GM18505 (cell line): Measurements from ENCODE around the gene PRDM11.
A peak's percentile ranks its signal among the peaks of the same experiment; 100 is the strongest.

Experiments
- ATAC-seq: cut with Tn5 transposase; IDR thresholded peaks from one replicate; pipeline ENCODE4 v1.9.1; 2021; ENCODE audit not compliant: unreplicated experiment
- POLR2A ChIP-seq: IDR thresholded peaks from 4 replicates; pipeline ENCODE4 v1.6.1; 2011; ENCODE audit warnings: borderline replicate concordance; ENCODE audit not compliant: insufficient read depth, insufficient read length; ENCODE audit errors: extremely low read depth

Gene PRDM11

DNA sequence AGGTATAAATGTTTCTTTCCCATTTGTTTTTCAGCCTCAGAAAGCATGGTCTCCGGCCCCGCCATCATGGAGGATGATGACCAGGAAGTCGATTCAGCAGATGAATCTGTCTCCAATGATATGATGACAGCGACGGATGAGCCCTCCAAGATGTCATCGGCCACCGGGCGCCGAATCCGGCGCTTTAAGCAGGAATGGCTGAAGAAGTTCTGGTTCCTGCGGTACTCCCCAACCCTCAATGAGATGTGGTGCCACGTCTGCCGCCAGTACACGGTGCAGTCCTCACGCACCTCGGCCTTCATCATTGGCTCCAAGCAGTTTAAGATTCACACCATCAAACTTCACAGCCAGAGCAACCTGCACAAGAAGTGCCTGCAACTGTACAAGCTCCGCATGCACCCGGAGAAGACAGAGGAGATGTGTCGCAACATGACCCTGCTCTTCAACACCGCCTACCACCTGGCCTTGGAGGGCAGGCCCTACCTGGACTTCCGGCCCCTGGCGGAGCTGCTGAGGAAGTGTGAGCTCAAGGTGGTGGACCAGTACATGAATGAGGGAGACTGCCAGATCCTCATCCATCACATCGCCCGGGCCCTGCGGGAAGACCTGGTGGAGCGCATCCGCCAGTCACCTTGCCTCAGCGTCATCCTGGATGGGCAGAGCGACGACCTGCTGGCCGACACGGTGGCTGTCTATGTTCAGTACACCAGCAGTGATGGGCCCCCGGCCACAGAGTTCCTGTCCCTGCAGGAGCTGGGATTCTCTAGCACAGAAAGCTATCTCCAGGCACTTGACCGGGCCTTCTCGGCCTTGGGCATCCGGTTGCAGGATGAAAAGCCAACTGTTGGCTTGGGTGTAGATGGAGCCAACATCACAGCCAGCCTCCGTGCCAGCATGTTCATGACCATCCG is 79.8 kb downstream of the PRDM11 start:
- no peak for TF ChIP-seq POLR2A
- ATAC-seq, result no peak

DNA sequence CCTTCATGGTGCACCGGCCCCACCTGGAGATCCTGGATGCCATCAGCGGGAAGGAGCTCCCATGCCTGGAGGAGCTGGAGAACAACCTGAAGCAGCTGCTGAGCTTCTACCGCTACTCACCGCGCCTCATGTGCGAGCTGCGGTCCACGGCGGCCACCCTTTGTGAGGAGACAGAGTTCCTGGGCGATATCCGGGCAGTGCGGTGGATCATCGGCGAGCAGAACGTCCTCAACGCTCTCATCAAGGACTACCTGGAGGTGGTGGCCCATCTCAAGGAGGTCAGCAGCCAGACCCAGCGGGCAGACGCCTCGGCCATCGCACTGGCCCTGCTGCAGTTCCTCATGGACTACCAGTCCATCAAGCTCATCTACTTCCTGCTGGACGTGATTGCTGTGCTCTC is 80.5 kb downstream of the PRDM11 start:
- TF ChIP-seq POLR2A, result no peak
- no peak for ATAC-seq

DNA sequence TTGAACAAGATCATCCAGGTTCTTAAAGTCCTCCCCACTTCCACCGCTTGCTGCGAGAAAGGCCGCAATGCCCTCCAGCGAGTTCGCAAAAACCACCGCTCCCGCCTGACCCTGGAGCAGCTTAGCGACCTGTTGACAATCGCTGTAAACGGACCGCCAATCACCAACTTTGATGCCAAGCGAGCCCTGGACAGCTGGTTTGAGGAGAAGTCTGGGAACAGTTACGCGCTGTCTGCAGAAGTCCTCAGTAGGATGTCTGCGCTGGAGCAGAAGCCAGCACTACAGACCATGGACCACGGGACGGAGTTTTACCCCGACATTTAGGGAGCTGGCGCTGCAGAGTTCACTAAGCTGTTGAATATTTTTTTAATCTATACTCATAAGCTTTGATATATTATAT is 81.4 kb downstream of the PRDM11 start:
- TF ChIP-seq POLR2A, result no peak

DNA sequence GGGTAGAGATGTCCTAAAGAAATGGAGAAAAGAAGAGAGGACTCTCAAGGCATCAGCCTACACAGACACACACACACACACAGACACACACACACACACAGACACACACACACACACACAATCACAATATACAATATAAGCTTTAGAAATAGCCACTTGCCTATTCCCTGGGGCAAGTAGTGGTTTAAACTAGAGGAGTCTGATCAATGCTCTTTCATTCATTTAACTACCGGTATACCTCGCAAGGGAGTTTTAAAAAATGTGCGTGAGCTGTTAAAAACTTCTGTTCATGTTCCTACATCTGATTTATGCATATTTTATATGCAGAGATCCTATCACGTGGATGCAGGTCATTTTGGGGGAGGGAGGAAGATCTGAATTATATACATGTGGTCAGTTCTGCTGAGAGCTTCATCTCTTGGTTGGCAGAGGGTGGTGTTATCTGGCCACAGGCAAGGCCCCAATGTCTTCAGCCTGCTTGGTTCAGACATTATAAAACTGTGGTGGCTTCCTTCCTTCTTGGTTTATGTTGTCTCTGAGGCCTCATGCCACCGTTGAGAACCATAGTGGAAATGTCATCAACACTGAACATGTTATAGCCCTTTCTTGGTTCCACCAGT is 83.1 kb downstream of the PRDM11 start:
- no peak for ATAC-seq
- no peak for TF ChIP-seq POLR2A

More for the DNA sequence above, 81.4 kb downstream of the PRDM11 start:
- no peak for ATAC-seq

DNA sequence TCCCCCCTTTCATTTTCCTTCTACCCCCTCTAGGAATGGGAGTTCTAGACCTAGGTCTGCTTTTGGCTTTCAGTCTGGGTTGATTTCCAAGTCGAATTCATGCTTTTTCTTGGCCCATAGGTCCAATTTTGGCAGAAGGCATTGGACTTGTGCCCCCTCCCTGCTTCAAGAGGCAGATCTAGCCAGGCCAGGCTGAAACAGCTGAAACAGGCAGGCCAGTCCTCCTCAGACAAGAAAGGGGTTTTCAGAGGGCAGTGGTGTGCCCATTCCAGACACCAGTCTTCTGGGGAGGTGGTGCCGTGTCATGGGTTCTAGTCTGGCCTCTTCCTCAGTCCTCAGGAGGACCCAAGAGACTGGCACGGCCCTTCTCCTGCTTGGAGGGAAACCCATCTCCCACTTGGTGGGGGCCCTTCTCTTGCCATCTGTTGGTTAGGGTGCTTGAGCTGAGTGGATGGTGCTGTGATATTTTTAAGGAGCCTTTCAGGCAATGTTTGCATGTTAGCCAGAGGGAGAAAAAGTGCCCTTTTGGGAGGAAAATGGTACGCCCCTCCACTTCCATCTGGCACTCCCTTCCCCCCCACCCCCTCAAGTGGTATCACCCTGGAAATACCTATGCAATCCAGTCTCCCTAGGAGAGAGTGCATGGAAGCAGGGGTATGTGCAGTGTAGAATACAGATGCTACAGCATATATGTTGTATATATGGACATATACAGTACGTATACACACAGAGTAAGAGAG is 86.1 kb downstream of the PRDM11 start:
- no peak for ATAC-seq
- no peak for TF ChIP-seq POLR2A

DNA sequence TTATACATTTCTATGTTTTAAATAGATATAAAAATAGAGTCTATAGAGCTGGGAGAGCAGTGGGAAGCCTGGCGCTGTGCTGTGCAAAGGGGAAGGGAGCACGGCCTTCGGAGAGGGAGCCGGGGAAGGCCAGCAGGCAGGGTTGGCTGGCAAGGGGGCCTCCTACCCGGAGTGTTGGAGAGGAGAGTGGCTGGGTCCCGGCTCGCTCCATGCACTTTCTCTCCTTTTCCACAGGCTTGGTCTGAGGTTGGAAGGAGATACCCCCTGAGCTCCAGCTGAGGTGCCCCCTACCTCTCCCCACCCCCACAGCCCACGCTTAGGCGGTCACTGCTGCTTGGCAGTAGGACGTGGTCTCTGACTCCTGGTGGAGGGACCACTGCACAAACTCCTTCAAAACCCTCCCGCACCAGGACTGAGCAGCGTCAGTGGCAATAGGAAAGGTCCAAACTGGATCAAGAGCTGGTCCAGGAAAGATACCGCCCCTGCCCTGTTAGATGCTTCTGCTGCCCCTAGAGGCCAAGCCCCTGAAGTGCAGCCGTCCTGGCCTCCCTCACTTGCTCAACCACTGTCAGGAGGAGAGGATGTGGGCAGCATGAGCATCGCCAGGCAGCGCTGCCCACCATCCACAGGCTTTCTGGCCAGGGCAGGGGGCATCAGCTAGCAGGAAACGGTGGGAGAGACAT is 86.8 kb downstream of the PRDM11 start:
- no peak for TF ChIP-seq POLR2A
- peak; percentile 75 for ATAC-seq

DNA sequence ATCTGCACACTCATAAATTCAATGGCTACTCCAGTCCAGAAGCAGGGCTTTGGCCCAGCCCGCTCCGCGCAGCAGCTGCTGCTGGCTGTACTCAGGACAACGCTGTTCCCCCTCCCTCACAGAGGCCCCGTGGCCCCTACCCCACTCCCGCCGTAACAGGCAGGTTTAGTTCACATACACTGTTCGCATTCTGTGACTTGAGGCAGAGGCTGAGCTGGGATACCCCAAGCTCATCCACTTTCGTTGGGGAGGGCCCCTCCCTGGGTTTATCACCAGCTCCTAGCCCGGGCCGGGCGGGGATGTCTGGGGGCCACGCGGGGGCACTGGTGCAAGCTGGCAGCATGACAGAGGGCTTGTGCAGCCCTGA is 87.3 kb downstream of the PRDM11 start:
- ATAC-seq, result no peak
- no peak for TF ChIP-seq POLR2A

DNA sequence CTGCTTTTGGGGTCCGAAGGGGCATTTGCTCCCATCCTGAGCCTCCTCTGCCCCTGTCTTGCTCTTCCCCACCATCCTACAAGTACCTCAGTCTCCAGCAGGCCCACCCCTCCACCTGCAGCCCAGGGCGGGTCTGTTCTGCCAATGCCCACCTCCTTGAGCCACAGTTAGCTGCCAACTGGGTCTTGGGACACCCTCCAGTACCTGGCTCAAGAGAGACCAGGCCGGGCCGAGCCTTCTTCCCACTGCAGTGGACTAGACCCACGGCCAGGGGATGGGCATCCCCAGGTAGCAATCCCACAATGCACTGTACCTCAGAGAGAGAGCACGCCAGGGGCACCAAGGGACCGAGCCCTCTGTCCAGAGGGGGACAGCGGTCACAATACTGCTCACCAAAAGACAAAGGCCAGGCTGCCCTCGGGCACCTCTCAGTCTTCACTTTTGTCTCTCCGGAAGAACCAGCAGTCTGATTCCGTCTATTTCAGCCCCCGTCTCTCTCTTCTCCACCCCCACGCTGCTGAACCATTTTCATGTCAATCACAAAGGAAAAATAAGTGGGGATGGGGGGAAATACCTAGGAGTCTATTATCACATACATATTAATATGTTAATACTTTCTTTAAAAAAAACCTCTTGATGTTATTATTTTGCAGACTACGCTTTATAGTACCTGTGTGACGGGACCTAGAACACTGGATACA is 88.0 kb downstream of the PRDM11 start:
- ATAC-seq, result no peak
- TF ChIP-seq POLR2A, result no peak

DNA sequence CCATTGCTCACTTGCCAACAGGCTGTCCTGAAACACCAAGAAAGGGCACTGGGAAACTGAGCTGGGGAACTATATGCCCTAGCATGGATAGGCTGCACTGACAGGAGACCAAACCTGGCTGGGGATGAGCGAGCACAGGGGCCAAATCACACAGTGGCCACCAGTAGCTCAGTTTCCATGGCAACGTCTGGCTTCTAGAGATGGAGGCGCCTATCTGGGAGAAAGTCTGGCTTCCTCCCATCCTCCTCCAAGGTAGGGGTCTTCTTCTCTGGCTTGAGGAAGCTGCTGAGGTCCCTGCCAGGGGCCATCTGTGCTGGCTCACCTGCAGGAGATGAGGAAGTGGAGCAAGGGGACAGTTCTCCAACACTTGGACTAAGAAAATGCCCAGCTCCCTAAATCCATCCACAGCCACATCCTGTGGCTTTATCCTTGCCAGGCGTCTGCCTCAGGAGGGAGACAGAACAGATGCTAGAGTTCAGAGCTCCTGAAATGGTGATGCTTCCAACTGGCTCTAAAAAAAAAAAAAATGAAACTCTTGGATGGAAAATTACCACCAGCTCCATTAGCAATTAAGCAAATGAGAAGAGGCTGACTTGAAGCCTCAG is 91.4 kb downstream of the PRDM11 start:
- TF ChIP-seq POLR2A, result no peak
- ATAC-seq, result no peak

DNA sequence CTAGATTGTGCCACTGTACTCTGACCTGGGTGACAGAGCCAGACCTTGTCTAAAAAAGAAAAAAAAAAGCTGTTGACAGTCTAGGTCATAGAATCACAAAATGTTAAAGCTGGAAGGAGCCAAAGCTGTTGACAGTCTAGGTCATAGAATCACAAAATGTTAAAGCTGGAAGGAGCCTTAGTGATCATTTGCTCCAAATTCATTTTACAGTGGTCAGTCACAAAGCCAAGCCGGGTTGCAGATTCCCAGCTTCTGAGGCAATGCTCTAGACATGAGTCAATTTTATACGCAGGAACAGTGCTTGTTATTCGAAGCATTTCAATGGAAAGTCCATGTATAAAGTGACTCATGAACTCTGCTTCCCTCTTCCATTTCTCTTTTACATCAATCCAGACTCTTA is 92.3 kb downstream of the PRDM11 start:
- TF ChIP-seq POLR2A, result no peak

DNA sequence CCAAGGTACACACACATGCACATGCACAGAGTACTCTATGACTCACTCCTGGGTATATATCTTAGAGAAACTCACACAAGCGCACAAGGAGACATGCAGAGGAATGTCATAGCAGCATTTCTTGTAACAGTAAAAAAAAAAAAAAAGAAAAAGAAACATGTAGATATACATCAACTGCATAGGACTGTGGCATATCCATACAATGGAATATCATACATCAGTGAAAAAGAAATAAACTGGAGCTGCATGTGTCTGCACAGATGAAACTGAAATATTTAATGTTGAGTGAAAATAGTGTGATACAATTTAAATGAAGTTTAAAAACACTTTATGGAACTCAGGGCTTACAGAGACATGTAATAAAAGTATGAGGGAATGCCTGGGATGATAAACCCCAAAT is 93.3 kb downstream of the PRDM11 start:
- no peak for TF ChIP-seq POLR2A
- ATAC-seq, result no peak

More for the DNA sequence above, 92.3 kb downstream of the PRDM11 start:
- no peak for ATAC-seq

DNA sequence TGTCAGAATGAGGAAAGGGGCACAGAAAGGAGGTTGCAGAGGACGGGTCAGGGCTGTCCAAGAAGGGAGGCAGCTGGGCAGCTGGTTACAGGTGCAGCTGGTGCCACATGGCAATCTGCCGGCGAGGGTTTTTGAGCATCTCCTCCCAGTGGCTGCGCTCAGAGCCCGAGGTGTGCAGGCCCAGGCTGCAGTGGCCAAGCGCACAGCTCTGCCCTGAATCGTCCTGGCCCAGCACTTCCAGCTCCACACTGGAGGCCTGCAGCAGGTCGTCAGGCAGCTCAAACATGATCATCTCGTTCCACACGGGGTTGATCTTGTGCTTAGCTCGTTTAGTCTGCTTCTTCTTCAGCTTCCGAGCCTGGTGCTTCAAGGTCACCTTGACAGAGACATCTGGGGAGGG is 97.5 kb downstream of the PRDM11 start:
- no peak for ATAC-seq
- no peak for TF ChIP-seq POLR2A
